Measurements from ENCODE around the gene PNISR. TPM values are rescaled to one million over a fixed set of nuclear protein-coding genes. Genes with fewer than 3 reads are reported as not detected.
A peak's percentile ranks its signal among the peaks of the same experiment; 100 is the strongest.

PNISR gene
- total RNA-seq, 1 experiment from 2014 or later, result 65.1 TPM

DNA sequence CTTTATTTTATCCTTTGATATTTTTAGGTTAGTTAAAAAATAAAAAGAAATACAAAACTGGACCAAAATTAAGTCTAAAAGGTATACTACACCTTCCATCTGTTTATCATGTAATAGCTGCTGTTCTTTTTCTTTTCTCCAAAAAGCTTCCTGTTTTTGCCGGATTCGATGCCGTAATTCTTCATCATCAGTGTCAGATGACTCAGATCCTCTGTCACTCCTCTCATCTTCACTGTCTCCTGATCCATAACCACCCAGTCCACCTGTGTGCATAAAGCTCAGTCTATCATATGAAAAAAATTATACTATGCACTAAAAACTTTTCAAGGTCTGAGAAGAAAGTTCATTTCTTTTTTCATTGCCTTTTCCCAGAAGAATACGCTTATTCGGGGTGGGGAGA, 22.7 kb downstream of the PNISR start:
- DNase-seq (ENCODE audit: low read depth), result no peak

DNA sequence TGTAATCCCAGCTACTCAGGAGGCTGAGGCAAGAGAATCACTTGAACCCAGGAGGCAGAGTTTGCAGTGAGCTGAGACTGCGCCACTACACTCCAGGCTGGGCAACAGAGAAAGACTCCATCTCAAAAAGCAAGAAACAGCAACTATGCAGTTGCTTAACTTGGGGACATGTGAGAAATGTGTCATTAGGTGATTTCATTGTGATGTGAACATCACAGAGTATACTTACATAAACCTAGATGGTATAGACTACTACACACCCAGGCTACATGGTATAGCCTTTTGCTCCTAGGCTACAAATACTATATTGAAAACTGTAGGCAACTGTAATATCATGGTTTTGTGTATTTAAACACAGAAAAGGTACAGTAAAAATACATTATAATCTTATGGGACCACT, 27.8 kb downstream of the PNISR start:
- no peak for DNase-seq (ENCODE audit: low read depth)

DNA sequence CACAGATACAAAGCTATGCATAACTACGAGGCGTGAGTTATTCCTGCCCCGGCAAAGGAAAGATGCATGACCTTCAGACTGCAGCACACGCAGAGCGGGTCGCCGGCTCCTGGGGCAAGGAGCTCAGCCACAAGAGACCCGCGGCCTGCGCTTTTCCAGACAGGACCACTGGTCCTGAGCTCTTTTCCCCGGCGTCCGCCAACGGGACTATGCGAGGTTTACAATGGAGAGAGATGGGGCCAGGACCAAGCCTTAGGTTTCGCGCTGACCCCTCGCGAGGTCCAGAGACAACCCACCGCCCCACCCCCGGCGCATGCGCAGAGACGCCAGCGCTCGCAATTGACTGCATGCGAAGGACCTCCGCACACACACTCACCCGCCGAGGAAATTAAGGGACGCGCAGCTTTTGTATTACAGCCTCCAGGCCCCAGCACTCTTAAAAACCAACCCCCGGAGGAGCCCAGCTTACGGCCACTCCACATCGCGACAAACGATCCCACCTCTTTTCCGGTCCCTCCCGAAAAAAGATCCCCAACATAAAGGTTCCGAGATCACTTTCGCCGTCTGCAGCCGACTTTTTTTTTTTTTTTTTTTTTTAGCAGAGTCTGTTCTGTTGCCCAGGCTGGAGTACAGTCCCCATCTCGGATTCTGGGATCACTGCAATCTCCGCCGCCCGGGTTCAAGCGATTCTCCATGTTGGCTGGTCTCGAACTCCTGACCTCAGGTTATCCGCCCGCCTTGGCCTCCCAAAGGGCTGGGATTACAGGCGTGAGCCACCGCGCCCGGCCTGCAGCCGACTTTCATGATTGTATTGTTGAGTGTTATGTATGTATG, 31.2 kb downstream of the PNISR start, which contains the start of gene COQ3:
Gene COQ3, minus strand, starts transcription at position 498 of the 834 bp plus-strand sequence. Its CDS starts 16 bp downstream, at position 482.
- DNase-seq (ENCODE audit: low read depth), result peak; percentile 76

- DNase-seq (ENCODE audit: low read depth), result no peak
Observed at GRCh38 chr6:99393366-99393697, 31.8 kb downstream of the PNISR start.

DNA sequence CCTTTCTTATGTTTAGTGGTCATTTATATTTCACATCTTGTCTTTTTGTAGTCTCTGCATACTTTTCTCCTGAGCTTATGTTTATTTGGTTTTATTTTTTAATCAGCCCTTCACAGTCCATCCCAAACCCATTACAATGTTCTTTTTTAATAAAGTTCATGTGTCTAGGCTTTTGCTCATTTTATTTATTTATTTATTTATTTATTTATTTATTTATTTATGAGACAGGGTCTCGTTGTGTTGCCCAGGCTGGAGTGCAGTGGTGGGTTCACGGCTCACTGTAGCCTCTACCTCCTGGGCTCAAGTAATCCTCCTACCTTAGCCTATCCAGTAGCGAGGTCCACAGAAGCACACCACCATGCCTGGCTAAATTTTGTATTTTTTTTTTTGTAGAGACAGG, 34.2 kb downstream of the PNISR start:
- no peak for DNase-seq (ENCODE audit: low read depth)

DNA sequence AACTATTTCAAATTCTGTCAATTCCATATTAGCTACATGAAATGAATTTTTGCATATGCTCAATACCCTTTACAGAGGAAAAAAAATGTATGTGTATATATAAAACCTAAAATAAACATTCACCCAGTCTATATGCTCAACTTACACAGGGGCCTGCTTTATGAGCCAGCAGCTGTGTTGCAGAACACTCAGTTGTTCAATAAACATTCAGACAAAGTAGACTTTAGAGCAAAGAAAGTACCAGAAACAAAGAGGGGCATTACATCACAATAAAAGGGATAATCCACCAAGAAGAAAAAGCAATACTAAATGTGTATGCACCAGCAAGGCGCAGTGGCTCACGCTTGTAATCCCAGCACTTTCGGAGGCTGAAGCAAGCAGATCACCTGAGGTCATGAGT, 40.6 kb downstream of the PNISR start:
- no peak for DNase-seq (ENCODE audit: low read depth)

GRCh38 chr6:99378636-99379035, 46.5 kb downstream of the PNISR start:
- no peak for DNase-seq (ENCODE audit: low read depth)

GRCh38 chr6:99369533-99369932, 55.6 kb downstream of the PNISR start:
- DNase-seq (ENCODE audit: low read depth), result no peak

- no peak for DNase-seq (ENCODE audit: low read depth)
Observed at GRCh38 chr6:99366852-99367251, 58.3 kb downstream of the PNISR start.

- DNase-seq (ENCODE audit: low read depth), result no peak
Observed at GRCh38 chr6:99364026-99364425, 61.1 kb downstream of the PNISR start.

DNA sequence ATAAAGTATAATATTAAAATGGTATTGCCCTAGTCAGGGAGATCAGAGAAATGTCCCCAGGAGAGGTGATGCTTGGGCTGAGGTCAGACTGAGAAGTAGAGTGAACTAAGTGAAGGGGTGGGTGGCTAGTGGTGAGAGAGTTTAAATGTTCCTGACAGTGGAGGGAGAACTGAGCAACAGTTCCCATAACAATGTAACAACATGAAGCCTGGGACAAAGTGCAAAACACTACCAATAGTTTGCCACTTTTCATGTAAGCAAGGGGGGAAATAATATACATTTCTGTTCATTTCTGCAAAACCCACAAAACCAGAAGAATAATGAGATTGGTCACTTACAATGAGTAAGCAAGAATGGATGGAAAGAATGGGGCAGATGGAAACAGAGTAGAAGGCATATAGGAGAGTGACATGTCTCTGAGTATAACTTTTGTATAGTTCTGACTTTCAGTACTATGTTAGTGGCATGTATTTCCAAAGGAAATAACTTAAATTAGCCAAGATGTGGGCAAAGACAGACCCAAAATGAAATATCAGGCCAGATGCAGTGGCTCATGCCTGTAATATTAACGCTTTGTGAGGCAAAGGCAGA, 62.3 kb downstream of the PNISR start:
- no peak for DNase-seq (ENCODE audit: low read depth)

DNA sequence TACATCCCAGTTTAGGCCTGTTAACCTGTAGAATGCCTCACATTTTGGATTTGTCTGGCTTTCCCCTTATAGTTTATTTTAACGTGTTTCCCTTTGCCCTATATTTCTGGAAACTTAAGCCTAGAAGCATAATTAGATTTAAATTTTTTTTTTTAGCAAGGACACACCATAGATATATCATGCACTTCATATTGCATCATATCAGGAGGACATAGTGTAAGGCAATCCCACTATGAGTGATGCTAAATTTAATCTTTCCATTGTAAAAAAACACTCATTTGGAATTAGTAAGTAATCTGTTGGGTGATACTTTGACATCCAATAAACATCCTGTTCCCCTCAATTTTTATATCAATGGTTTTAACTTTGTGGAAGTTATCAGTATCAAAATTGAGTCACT, 65.3 kb downstream of the PNISR start:
- no peak for DNase-seq (ENCODE audit: low read depth)

- DNase-seq (ENCODE audit: low read depth), result no peak
Observed at GRCh38 chr6:99356641-99357040, 68.5 kb downstream of the PNISR start.

DNA sequence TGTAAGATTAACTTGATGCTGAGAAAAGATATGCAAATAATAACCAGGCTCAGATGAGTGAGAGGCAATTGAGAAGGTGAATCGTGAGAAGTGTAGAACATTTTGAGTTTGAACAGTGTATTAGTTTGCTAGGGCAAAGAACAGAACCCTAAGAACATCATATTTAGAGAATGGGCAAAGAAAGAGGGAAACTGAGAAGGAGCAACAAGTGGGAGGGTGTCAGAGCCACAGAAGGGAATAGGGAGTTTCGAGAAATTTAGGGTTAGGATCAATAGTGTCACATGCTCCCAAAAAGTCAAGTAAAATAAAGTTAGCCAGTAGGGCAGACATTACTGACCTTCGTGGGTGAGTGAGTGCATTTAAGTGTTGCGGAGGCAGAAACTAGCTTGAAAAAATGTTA, 70.1 kb downstream of the PNISR start:
- no peak for DNase-seq (ENCODE audit: low read depth)

GRCh38 chr6:99353126-99353525, 72.0 kb downstream of the PNISR start:
- DNase-seq (ENCODE audit: low read depth), result no peak

DNA sequence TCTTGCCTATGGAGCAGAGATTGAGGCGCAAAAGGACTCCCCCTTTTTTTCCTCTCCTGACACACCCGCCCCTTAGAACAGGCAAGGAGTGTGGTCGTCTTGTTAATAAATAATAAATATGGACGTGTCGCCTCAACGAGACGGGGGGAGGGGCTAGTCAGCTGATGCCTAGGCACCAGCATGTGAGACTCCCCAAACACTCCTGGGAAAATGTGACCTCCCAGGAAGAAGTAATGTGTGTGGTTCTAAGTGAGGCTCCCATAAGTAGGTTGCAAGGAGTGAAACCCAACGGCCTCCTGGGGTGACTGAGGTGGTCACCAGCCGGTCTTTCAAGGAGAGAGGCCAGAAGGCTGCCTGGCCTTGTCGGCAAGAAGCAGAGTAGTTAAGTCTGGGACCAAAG, 74.5 kb downstream of the PNISR start:
- DNase-seq (ENCODE audit: low read depth), result no peak

GRCh38 chr6:99349171-99350141, 75.7 kb downstream of the PNISR start, which contains the start of gene FAXC:
Gene FAXC, minus strand, starts transcription at chr6:99349674. Its CDS starts 302 bp downstream, at chr6:99349372.
- DNase-seq (ENCODE audit: low read depth), result peak; percentile 48

DNA sequence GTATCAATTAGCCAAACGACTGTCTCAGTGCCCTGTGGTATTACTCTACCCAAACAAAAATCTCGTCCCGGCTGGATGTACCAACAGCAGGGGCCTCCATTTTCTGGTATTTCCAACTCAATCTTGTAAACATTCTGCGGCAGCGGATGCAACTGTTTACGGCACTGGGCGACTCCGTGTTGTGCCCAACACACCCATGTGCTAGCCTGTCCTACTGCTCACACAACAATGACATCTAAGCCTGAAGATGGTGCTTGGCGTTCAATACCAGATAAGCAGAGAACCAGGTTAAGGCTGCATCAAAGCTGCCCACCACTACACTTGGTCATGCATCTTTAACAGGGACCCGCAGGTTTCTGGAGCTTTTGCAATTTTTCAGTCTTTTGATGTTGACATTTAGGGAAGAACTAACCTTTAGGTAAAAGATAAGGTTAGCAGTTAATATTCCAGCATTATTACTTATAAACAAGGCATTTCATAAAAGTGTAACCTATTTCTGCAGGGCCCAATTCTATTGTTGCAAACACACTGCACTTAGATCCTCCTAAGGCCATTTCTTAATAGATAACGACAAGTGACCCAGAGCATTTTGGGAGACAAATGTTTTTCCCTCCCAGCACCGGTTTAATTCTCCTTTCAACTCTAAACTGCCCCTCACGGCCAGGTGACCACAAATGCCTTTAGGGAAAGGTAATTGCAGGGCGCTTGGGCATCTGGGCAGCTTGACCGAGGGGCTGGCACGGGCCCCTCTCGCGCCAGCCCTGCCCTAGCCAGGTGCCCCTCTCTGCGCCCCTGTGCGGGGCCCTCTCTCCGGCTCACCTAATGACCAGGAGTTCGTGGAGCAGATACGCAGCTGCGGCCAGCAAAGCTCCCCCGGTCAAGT, 76.6 kb downstream of the PNISR start:
- no peak for DNase-seq (ENCODE audit: low read depth)
